HepG2 (cell line): Measurements from ENCODE around the gene SNRPD3. TPM values are rescaled to one million over a fixed set of nuclear protein-coding genes. Genes with fewer than 3 reads are reported as not detected.

Source experiments
- KDM5B ChIP-seq: sonication (generic); formaldehyde crosslinking; IDR thresholded peaks from 2 replicates; pipeline ENCODE4 v1.4.0; 2020; ENCODE audit warnings: missing genetic modification reagents, mild to moderate bottlenecking, borderline replicate concordance
- TAF15 ChIP-seq: fragments of 200-400 bp; formaldehyde crosslinking; IDR thresholded peaks from one replicate; pipeline ENCODE4 v1.6.1; 2018; ENCODE audit warnings: mild to moderate bottlenecking, low read depth, low read length; ENCODE audit not compliant: poor library complexity, severe bottlenecking
- ZFP90 ChIP-seq: sonication (generic); formaldehyde crosslinking; IDR thresholded peaks from 2 replicates; pipeline ENCODE4 v1.8.0; 2022; ENCODE audit warnings: missing genetic modification reagents, mild to moderate bottlenecking, inconsistent platforms, borderline replicate concordance
- ZFY ChIP-seq: sonication (generic); formaldehyde crosslinking; IDR thresholded peaks from 2 replicates; pipeline ENCODE4 v1.4.0; 2020; ENCODE audit warnings: missing genetic modification reagents
- ZNF441 ChIP-seq: sonication (generic); formaldehyde crosslinking; IDR thresholded peaks from 2 replicates; pipeline ENCODE4 v1.7.0; 2021; ENCODE audit warnings: missing genetic modification reagents, borderline replicate concordance
- ZNF550 ChIP-seq: sonication (generic); formaldehyde crosslinking; IDR thresholded peaks from 2 replicates; pipeline ENCODE4 v1.4.0; 2020; ENCODE audit warnings: mild to moderate bottlenecking, missing genetic modification reagents, borderline replicate concordance
- ZNF766 ChIP-seq: sonication (generic); formaldehyde crosslinking; IDR thresholded peaks from 2 replicates; pipeline ENCODE4 v1.5.0; 2020; ENCODE audit warnings: missing genetic modification reagents, borderline replicate concordance
- polyA plus RNA-seq, 8 experiments: library from polyadenylated mRNA; depleted of rRNA in 3 of 8; stranded (reverse) in 7 of 8; unstranded in 1 of 8; fragments of >200 nt; fragmentation: Illumina TruSeq in 4 of 8; extraction: Trizol in 4 of 8; gene quantifications; 2 replicates each; pipeline versions ENCODE4 v1.2.1 to v1.2.3, GENCODE V29; 2011 to 2016; ENCODE audit warnings: low read depth in 4 of 8, missing spikeins in 1 of 8, mixed read lengths in 1 of 8; ENCODE audit not compliant: insufficient read depth in 1 of 8
- total RNA-seq, 5 experiments: library from RNA; depleted of rRNA; stranded (reverse); fragments of >200 nt; fragmentation: Illumina TruSeq; extraction: Trizol; gene quantifications; 2 replicates each; pipeline ENCODE4 v1.2.3, GENCODE V29; 2016; ENCODE audit warnings: low read depth in 1 of 5
- TF ChIP-seq, protein P1 (sequence below): sonication (generic); formaldehyde crosslinking; conservative IDR thresholded peaks from 2 replicates; pipeline ENCODE4 v1.8.0; 2022; ENCODE audit warnings: mild to moderate bottlenecking, moderate library complexity, missing genetic modification reagents
- TF ChIP-seq, protein P2 (sequence below): IDR thresholded peaks from 2 replicates; pipeline ENCODE4 v1.6.1; 2012; ENCODE audit warnings: low read depth, low read length, improper control_type of control experiment
- TF ChIP-seq, protein P3 (sequence below), 2 experiments: fragments of 450-650 bp in 1 of 2; sonication (generic) in 1 of 2; formaldehyde crosslinking in 1 of 2; IDR thresholded peaks; 2 replicates each; pipeline versions ENCODE4 v1.6.1 to v1.8.0; 2016 to 2022; ENCODE audit warnings: antibody characterized with exemption in 1 of 2, mild to moderate bottlenecking in 1 of 2, missing genetic modification reagents in 1 of 2
- TF ChIP-seq, protein P4 (sequence below): sonication (generic); formaldehyde crosslinking; IDR thresholded peaks from 2 replicates; pipeline ENCODE4 v1.5.0; 2020; ENCODE audit warnings: mild to moderate bottlenecking, missing genetic modification reagents, moderate library complexity

The SNRPD3 gene
- total and polyA plus RNA-seq, 2 of the 13 experiments (the other 11 are each of a cell fraction or from before 2014, with no cell fraction given), result 110 to 209 TPM

DNA sequence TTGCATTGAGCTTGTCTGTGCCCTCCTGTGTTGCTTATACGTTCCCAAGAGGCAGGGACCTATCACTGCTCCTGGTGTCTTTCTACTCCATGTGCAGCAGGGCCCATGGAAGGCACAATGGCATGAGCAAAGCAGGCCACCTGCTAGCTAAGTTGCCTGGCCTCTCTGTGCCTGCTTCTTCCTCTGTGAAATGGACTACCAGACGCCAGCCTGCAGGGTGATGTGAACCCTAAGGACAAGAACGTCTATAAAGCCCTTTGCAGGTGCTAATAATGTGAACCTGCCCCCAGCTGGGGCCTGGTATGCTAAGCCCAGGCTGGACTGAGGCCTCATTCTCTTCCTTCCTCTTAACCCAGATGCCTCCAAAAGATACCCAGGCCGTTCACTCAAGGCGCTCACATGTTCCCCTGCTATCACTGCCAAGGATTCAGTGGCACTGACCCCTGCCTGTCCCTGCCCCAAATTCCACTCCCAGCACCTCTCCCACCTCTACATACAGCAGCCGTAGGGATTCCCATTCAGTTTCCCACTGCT lies 4.8 kb upstream of the SNRPD3 start (continued):
- TF ChIP-seq, protein P1, sequence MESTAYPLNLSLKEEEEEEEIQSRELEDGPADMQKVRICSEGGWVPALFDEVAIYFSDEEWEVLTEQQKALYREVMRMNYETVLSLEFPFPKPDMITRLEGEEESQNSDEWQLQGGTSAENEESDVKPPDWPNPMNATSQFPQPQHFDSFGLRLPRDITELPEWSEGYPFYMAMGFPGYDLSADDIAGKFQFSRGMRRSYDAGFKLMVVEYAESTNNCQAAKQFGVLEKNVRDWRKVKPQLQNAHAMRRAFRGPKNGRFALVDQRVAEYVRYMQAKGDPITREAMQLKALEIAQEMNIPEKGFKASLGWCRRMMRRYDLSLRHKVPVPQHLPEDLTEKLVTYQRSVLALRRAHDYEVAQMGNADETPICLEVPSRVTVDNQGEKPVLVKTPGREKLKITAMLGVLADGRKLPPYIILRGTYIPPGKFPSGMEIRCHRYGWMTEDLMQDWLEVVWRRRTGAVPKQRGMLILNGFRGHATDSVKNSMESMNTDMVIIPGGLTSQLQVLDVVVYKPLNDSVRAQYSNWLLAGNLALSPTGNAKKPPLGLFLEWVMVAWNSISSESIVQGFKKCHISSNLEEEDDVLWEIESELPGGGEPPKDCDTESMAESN (CRISPR knock-in tag), result no peak
- TF ChIP-seq ZNF550 (CRISPR knock-in tag), result 0 out of 2 replicates have a peak, but pooled peaks have one; percentile 11
- peak; percentile 14; the same call in 1 of the 2 replicates for TF ChIP-seq ZFY (CRISPR knock-in tag)
- 0 out of 2 replicates have a peak, but pooled peaks have one; percentile 16 for TF ChIP-seq ZFP90 (CRISPR knock-in tag)
- TF ChIP-seq ZNF441, result no peak
- TF ChIP-seq, protein P2, sequence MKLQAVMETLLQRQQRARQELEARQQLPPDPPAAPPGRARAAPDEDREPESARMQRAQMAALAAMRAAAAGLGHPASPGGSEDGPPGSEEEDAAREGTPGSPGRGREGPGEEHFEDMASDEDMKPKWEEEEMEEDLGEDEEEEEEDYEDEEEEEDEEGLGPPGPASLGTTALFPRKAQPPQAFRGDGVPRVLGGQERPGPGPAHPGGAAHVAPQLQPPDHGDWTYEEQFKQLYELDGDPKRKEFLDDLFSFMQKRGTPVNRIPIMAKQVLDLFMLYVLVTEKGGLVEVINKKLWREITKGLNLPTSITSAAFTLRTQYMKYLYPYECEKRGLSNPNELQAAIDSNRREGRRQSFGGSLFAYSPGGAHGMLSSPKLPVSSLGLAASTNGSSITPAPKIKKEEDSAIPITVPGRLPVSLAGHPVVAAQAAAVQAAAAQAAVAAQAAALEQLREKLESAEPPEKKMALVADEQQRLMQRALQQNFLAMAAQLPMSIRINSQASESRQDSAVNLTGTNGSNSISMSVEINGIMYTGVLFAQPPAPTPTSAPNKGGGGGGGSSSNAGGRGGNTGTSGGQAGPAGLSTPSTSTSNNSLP, result no peak
- TF ChIP-seq, protein P3, sequence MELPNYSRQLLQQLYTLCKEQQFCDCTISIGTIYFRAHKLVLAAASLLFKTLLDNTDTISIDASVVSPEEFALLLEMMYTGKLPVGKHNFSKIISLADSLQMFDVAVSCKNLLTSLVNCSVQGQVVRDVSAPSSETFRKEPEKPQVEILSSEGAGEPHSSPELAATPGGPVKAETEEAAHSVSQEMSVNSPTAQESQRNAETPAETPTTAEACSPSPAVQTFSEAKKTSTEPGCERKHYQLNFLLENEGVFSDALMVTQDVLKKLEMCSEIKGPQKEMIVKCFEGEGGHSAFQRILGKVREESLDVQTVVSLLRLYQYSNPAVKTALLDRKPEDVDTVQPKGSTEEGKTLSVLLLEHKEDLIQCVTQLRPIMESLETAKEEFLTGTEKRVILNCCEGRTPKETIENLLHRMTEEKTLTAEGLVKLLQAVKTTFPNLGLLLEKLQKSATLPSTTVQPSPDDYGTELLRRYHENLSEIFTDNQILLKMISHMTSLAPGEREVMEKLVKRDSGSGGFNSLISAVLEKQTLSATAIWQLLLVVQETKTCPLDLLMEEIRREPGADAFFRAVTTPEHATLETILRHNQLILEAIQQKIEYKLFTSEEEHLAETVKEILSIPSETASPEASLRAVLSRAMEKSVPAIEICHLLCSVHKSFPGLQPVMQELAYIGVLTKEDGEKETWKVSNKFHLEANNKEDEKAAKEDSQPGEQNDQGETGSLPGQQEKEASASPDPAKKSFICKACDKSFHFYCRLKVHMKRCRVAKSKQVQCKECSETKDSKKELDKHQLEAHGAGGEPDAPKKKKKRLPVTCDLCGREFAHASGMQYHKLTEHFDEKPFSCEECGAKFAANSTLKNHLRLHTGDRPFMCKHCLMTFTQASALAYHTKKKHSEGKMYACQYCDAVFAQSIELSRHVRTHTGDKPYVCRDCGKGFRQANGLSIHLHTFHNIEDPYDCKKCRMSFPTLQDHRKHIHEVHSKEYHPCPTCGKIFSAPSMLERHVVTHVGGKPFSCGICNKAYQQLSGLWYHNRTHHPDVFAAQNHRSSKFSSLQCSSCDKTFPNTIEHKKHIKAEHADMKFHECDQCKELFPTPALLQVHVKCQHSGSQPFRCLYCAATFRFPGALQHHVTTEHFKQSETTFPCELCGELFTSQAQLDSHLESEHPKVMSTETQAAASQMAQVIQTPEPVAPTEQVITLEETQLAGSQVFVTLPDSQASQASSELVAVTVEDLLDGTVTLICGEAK (IDR thresholded peaks at IDR 0.05), result no peak
- TF ChIP-seq, protein P3 (CRISPR knock-in tag; IDR thresholded peaks at IDR 0.05), result no peak
- TF ChIP-seq, protein P4, sequence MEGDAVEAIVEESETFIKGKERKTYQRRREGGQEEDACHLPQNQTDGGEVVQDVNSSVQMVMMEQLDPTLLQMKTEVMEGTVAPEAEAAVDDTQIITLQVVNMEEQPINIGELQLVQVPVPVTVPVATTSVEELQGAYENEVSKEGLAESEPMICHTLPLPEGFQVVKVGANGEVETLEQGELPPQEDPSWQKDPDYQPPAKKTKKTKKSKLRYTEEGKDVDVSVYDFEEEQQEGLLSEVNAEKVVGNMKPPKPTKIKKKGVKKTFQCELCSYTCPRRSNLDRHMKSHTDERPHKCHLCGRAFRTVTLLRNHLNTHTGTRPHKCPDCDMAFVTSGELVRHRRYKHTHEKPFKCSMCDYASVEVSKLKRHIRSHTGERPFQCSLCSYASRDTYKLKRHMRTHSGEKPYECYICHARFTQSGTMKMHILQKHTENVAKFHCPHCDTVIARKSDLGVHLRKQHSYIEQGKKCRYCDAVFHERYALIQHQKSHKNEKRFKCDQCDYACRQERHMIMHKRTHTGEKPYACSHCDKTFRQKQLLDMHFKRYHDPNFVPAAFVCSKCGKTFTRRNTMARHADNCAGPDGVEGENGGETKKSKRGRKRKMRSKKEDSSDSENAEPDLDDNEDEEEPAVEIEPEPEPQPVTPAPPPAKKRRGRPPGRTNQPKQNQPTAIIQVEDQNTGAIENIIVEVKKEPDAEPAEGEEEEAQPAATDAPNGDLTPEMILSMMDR (CRISPR knock-in tag), result no peak
- no peak for TF ChIP-seq ZNF766 (CRISPR knock-in tag)
- TF ChIP-seq TAF15, result no peak
- no peak for TF ChIP-seq KDM5B (CRISPR knock-in tag)
